Breast epithelium (tissue), 3 donors: ENCODE data around the gene RAET1E.

Source experiments
- POLR2A ChIP-seq: fragments of 450-650 bp; IDR thresholded peaks from one replicate; pipeline ENCODE4 v1.6.1; 2016; ENCODE audit warnings: antibody characterized with exemption, mild to moderate bottlenecking, moderate library complexity
- POLR2AphosphoS5 ChIP-seq, 3 donors: sonication (generic); formaldehyde crosslinking; IDR thresholded peaks; one replicate each; pipeline ENCODE4 v1.6.1; 2017; ENCODE audit warnings: antibody characterized with exemption in 3 of 3

GRCh38 chr6:149899486-149899885 is 1.6 kb upstream of the RAET1E start:
- TF ChIP-seq POLR2A, result no peak
- no peak for TF ChIP-seq POLR2AphosphoS5 (IDR thresholded peaks at IDR 0.05)
